ENCODE results near the gene AOC1. TPM values are rescaled to one million over a fixed set of nuclear protein-coding genes. Genes with fewer than 3 reads are reported as not detected.
"Not testable (repeated sequence)": the region's sequence is repeated elsewhere in the genome, so short reads cannot be mapped to it uniquely, and the experiment has no call there.

The AOC1 gene
- total RNA-seq, 1 donor from 2014 or later: not detected

- no peak for DNase-seq
These were observed 45.5 kb downstream of the AOC1 start for GRCh38 chr7:150897502-150898474.

DNA sequence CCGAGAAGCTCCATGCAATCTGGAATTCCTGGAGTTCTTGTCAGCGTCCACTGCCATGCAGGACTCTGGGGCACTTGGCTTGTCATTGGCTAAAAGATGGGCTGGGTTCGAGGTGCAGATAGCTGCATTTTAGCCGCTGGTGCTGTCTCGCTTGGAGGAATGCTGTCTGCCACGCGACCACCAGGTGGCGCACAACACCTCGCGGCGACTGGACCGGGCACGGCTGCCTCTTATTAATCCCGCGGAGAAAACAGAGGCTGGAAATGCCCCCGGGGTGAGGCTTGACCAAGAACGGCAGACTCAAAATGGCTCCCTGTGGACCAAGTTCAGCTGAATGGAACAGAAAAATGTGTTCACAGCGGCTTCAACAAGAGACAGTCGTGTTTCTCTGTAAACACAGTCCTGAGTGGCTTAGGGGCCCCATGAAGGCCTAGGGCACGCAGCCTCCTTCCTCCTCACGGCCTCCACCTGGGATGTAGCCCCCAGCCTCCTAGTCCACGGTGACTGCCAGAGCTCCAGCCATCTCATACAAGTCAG is 46.2 kb downstream of the AOC1 start:
- peak; percentile 84 for DNase-seq

DNA sequence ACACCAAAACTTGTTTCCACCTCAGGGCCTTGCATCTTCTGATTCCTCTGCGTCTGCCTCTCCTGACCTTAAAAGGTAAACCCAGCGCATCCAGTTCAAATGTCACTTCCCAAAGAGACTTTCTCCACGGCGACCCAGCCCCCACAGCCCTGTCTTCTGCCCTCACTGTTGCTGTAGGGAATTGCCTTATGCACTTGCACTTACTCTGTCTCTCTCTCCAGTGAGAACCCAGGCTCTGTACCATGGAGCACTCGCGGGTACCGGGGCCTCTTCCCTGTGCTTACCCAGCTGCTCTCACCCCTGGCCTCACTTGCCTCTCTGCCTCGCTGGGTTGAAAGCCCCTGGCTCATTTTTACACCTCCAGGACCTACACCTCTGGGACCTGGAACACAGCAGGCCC is 48.4 kb downstream of the AOC1 start:
- no peak for DNase-seq

GRCh38 chr7:150901160-150902035 is 49.1 kb downstream of the AOC1 start:
- DNase-seq: peak; percentile 84

GRCh38 chr7:150902078-150903033 is 50.0 kb downstream of the AOC1 start:
- DNase-seq: no peak

DNA sequence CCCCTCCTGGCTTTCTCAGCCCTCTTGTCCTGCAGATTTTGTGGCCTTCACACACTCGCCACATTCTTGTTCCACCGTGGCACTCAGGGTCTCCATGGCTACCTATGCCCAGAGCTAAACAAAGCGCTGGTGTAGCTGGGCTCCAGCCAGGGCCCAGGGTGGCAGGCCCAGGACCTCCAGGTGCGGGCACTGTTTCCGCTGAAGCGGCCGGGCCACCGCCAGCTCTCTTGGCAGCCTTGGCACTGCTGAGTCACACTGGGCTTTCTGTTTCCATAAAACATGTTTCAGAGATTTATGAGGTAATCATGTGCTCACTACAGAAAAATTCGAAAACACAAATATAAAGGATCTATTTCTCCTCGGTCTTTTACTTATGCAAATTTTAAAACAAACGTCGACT is 51.3 kb downstream of the AOC1 start:
- DNase-seq: peak; percentile 77

DNA sequence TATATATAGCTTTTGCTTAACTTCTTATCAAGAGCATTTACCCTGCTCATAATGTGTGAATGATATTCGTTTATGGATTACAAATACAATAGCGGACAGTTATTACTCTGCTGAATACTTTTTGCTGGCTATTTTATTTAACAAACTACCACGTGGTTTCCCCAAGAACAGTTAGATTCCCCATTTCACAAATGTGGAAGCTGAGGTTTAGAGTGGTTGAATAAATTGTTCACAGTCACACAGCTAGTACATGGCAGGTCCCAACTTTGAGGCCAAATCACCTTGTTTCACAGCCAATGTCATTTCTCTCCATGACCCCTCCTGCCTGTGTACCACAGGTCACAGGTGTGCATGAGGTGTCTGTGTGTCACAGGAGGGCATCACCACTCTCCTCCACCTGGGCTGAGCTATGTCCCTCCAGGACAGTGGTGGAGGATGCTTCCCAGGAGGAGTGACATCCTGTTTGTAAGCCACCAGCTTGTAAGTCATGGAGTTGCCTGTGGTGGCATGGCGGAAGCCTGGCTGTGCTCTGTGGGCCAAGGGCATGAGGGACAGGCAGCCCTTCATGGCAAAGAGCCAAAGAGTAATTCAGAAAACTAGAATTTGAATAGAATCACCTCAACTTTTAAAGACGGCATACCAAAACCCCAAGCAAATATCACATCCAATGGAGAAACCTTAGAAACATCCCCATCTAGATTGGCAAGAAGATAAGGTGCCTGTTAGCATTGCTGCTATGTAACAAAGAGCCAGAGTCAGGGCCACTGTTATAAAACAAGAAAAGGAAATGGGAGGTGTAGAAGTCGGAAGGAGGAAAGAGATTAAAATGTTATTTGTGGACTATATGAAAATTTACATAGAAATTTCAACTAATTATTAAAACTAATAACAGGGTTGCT is 51.9 kb downstream of the AOC1 start:
- no peak for DNase-seq

GRCh38 chr7:150908173-150908572 is 55.9 kb downstream of the AOC1 start:
- no peak for DNase-seq

DNA sequence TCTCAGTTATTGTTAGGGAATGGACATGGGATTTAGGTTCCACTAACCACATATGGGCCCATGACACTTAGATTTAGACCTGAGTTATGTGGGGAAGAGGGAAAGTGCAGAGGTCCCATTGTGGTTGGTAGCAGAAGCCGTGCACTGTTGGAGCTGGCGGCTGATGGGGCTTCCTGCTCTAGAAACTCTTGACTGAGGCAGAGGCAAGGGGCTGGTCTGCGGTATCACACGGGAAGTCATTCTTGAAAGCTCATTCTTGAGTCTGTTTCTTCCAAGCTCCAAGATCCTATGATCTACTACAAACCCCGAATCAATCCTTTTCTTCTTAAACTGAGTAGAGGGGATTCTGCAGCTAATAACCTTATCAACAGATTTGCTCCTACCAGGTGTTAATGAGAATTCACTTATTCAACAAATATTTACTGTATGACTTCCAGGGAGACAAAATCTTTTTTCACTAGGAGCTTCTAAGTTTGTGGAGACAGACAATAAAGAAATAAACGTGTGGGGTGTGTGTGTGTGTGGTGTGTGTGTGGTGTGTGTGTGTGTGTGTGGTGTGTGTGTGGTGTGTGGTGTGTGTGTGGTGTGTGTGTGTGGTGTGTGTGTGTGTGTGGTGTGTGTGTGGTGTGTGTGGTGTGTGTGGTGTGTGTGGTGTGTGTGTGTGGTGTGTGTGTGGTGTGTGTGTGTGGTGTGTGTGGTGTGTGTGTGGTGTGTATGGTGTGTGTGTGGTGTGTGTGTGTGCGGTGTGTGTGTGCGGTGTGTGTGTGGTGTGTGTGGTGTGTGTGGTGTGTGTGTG is 57.1 kb downstream of the AOC1 start:
- DNase-seq: no peak

GRCh38 chr7:150910305-150910995 is 58.1 kb downstream of the AOC1 start:
- DNase-seq: not testable (repeated sequence)

GRCh38 chr7:150910996-150911422 is 58.7 kb downstream of the AOC1 start:
- DNase-seq: no peak

Other genes with a start within 250 kb of the AOC1 start
- 20.9 TPM for gene GIMAP6, start 220.1 kb upstream of the AOC1 start, total RNA-seq
- gene GIMAP2, start 166.8 kb upstream of the AOC1 start, total RNA-seq: 14.8 TPM
- gene GIMAP1, start 135.9 kb upstream of the AOC1 start, total RNA-seq: 3.2 TPM
- gene GIMAP5, start 115.1 kb upstream of the AOC1 start, total RNA-seq: 23.8 TPM
- 27.5 TPM for gene TMEM176B, start 52.2 kb upstream of the AOC1 start, total RNA-seq
- gene TMEM176A, start 51.7 kb upstream of the AOC1 start, total RNA-seq: 13.6 TPM
- 16.5 TPM for gene KCNH2, start 125.8 kb downstream of the AOC1 start, total RNA-seq
- gene NOS3, start 138.5 kb downstream of the AOC1 start, total RNA-seq: 7.0 TPM
- 25.8 TPM for gene ATG9B, start 172.0 kb downstream of the AOC1 start, total RNA-seq
- gene ABCB8, start 175.9 kb downstream of the AOC1 start, total RNA-seq: 28.6 TPM
- gene ASIC3, start 196.0 kb downstream of the AOC1 start, total RNA-seq: 0.51 TPM
- 6.8 TPM for gene CDK5, start 205.4 kb downstream of the AOC1 start, total RNA-seq
- gene SLC4A2, start 207.1 kb downstream of the AOC1 start, total RNA-seq: 52.6 TPM
- gene FASTK, start 228.3 kb downstream of the AOC1 start, total RNA-seq: 95.2 TPM
- 18.0 TPM for gene TMUB1, start 231.0 kb downstream of the AOC1 start, total RNA-seq
- 31.4 TPM for gene AGAP3, start 234.0 kb downstream of the AOC1 start, total RNA-seq